ENCODE measurements around the gene MATCAP1. TPM values are rescaled to one million over a fixed set of nuclear protein-coding genes. Genes with fewer than 3 reads are reported as not detected.

MATCAP1 gene
- total RNA-seq, 1 donor from 2014 or later: 14.2 TPM

DNA sequence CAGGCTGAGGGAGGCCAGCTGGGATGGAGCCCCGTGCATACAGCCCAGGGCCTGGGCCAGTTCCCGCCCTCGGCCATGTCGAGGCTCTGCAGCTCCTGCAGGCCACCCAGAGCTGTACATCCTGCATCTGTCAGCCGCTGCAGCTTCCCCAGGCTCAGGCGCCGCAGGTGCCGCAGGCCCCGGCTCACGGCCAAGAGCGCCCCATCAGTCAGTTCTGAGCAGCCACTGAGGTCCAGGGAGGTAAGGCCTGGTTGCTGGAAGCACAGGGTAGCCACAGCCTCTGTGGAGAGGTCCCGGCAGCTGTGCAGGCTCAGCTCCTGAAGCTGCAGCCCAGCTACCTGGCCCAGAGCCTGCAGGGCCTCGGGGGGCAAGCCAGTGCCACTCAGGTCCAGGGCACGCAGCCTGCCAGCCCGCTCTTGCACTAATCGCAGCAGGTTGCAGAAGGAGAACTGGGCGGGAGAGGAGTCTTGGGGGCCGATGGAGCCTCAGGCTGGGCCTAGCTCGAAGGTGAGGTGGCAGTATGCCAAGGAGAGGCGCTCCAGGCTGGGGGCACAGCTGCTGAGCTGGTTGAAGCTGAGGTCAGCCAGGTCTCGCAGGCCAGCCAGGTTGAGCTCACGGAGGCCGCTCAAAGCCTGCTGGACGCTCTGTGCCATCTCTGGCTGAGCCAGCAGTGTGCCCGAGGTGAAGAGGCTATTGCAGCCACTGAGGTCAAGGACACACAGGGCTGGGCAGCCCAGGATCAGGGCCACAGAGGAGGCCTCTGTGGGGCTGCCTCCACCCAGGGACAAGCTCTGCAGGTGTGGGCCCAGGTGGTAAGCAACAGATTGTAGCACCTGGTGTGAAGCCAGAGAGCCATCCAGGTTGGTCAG is 26.5 kb upstream of the MATCAP1 start:
- no peak for TF ChIP-seq CTCF (IDR thresholded peaks at IDR 0.05; ENCODE audit: borderline replicate concordance)
- DNase-seq: no peak
- intact Hi-C loops (cut with micrococcal nuclease): no loop called here
- no peaks in the 10 kb centered on the region for H3K9me3 ChIP-seq (replicated peaks)
- peaks cover 16% of the 10 kb centered on the region for H3K4me1 ChIP-seq
- no peaks in the 10 kb centered on the region for H3K27me3 ChIP-seq (ENCODE audit: low read depth)
- H3K27ac ChIP-seq (replicated peaks): no peak overlapping the region
- H3K36me3 ChIP-seq: peaks cover 9% of the 10 kb centered on the region
- no peak overlapping the region for H3K4me3 ChIP-seq

- Histone ChIP-seq H3K27ac (replicated peaks) (no peak overlapping the region), H3K9me3 (replicated peaks) (no peaks in the 10 kb centered on the region), H3K27me3 (ENCODE audit: low read depth) (no peaks in the 10 kb centered on the region), H3K36me3 (peaks cover 9% of the 10 kb centered on the region), H3K4me1 (peaks cover 14% of the 10 kb centered on the region), H3K4me3 (no peak overlapping the region)
- no peak for DNase-seq
- intact Hi-C loops (cut with micrococcal nuclease): no loop called here
- TF ChIP-seq CTCF (IDR thresholded peaks at IDR 0.05; ENCODE audit: borderline replicate concordance): no peak
Measured at GRCh38 chr16:67209565-67209964, 25.8 kb upstream of the MATCAP1 start.

GRCh38 chr16:67208154-67208896 is 24.6 kb upstream of the MATCAP1 start:
- Histone ChIP-seq H3K27me3 (ENCODE audit: low read depth) (no peaks in the 10 kb centered on the region), H3K9me3 (replicated peaks) (no peaks in the 10 kb centered on the region), H3K4me3 (no peak overlapping the region), H3K36me3 (peaks cover 18% of the 10 kb centered on the region), H3K4me1 (peaks cover 8% of the 10 kb centered on the region), H3K27ac (replicated peaks) (no peak overlapping the region)
- intact Hi-C loops (cut with micrococcal nuclease): no loop called here
- no peak for TF ChIP-seq CTCF (IDR thresholded peaks at IDR 0.05; ENCODE audit: borderline replicate concordance)
- DNase-seq: no peak

GRCh38 chr16:67207249-67208091 is 23.7 kb upstream of the MATCAP1 start:
- H3K4me1 ChIP-seq: no peaks in the 10 kb centered on the region
- intact Hi-C loops (cut with micrococcal nuclease): no loop called here
- no peak for DNase-seq

More at GRCh38 chr16:67207249-67208091, 23.7 kb upstream of the MATCAP1 start:
- Histone ChIP-seq H3K36me3 (peaks cover 21% of the 10 kb centered on the region), H3K27ac (replicated peaks) (no peak overlapping the region), H3K4me3 (no peak overlapping the region), H3K9me3 (replicated peaks) (no peaks in the 10 kb centered on the region), H3K27me3 (ENCODE audit: low read depth) (no peaks in the 10 kb centered on the region)
- no peak for TF ChIP-seq CTCF (IDR thresholded peaks at IDR 0.05; ENCODE audit: borderline replicate concordance)
